ENCODE measurements around the gene ZDHHC8. TPM values are rescaled to one million over a fixed set of nuclear protein-coding genes. Genes with fewer than 3 reads are reported as not detected.

ZDHHC8 gene
- total RNA-seq, 1 experiment from 2014 or later: 51.7 TPM

GRCh38 chr22:20147237-20147988 is 15.8 kb downstream of the ZDHHC8 start:
- H3K79me1 ChIP-seq (ENCODE audit: insufficient read depth, low read depth, low read length, poor library complexity, severe bottlenecking): no peaks in the 10 kb centered on the region
- H3K4ac ChIP-seq (ENCODE audit: low read depth, low read length): no peak overlapping the region
- no peak overlapping the region for H2BK5ac ChIP-seq (ENCODE audit: insufficient read length, low read length)
- no peaks in the 10 kb centered on the region for H3K23me2 ChIP-seq (ENCODE audit: insufficient read length, low read depth, low read length, poor library complexity, severe bottlenecking)
- no peak overlapping the region for H3K4me2 ChIP-seq (ENCODE audit: insufficient read depth, insufficient read length, low read length)
- H4K5ac ChIP-seq (ENCODE audit: insufficient read length, low read depth, low read length): no peak overlapping the region
- H2BK120ac ChIP-seq (ENCODE audit: low read depth, low read length, poor library complexity, severe bottlenecking): no peak overlapping the region
- Mint-ChIP-seq H3K4me1 (no peaks in the 10 kb centered on the region), H3K4me3 (no peak overlapping the region), H3K9me3 (no peaks in the 10 kb centered on the region; a peak in 1 of 5 replicates), H3K36me3 (ENCODE audit: insufficient read depth in 1 of 3, low read depth in 3 of 3) (no peaks in the 10 kb centered on the region; a peak in 1 of 7 replicates), H3K27ac (no peak overlapping the region), H3K27me3 (ENCODE audit: low read depth) (no peaks in the 10 kb centered on the region)
- no peak overlapping the region for H3K9ac ChIP-seq (ENCODE audit: extremely low read depth, insufficient read length, low read length)
- no peaks in the 10 kb centered on the region for H4K20me1 ChIP-seq (ENCODE audit: control insufficient read depth, insufficient read depth, insufficient read length)
- no peak overlapping the region for H3K23ac ChIP-seq (ENCODE audit: insufficient read length, low read depth, low read length)
- H3K18ac ChIP-seq (ENCODE audit: insufficient read length, low read depth, low read length): no peak overlapping the region
- no peaks in the 10 kb centered on the region for H3K4me1 ChIP-seq (ENCODE audit: insufficient read depth, low read length)
- H2AK5ac ChIP-seq (ENCODE audit: insufficient read length, low read length): no peak overlapping the region
- DNase-seq: no peak
- H3K79me2 ChIP-seq (ENCODE audit: insufficient read depth, low read length): no peaks in the 10 kb centered on the region
- H2BK20ac ChIP-seq (ENCODE audit: low read depth, low read length, poor library complexity, severe bottlenecking): no peak overlapping the region
- H2BK15ac ChIP-seq (ENCODE audit: low read depth, low read length): no peak overlapping the region
- H3K14ac ChIP-seq (ENCODE audit: insufficient read depth, low read length): no peak overlapping the region
- no peak overlapping the region for H4K8ac ChIP-seq (replicated peaks; ENCODE audit: insufficient read length, low read depth, low read length)
- H3T11ph ChIP-seq (ENCODE audit: low read length): no peak overlapping the region
- H3K27ac ChIP-seq (ENCODE audit: insufficient read length, low read depth, low read length): no peak overlapping the region
- H3K27me3 ChIP-seq (ENCODE audit: insufficient read depth, low read length): no peaks in the 10 kb centered on the region
- H2BK12ac ChIP-seq (ENCODE audit: insufficient read length, low read depth, low read length): no peak overlapping the region
- H3K56ac ChIP-seq (ENCODE audit: insufficient read length, low read depth, low read length): no peak overlapping the region
- H4K91ac ChIP-seq (ENCODE audit: insufficient read length, low read depth, low read length): no peak overlapping the region
- WGBS (ENCODE audit: extremely low coverage, insufficient read length, low lambda C conversion rate): no CpG with 5 or more reads among the region's 14 CpGs
- no peak overlapping the region for H2AFZ ChIP-seq (ENCODE audit: low read length)
- H3K9me3 ChIP-seq (ENCODE audit: control insufficient read depth, low read depth, low read length): no peaks in the 10 kb centered on the region
- no peak for TF ChIP-seq CTCF (conservative IDR thresholded peaks at IDR 0.05)
